Spleen (tissue), 7 donors: ENCODE data around the gene VWA2.

Source experiments
- POLR2A ChIP-seq, 3 donors: fragments of 450-650 bp; IDR thresholded peaks; one replicate each; pipeline ENCODE4 v1.5.1; 2017; ENCODE audit warnings: antibody characterized with exemption in 3 of 3, mild to moderate bottlenecking in 1 of 3
- POLR2AphosphoS5 ChIP-seq, 3 donors: sonication (generic); formaldehyde crosslinking; IDR thresholded peaks; one replicate each; pipeline ENCODE4 v1.5.1; 2017; ENCODE audit warnings: antibody characterized with exemption in 3 of 3
- TF ChIP-seq, protein P1 (sequence below), 11 experiments: fragments of 200-600 bp in 7 of 11; fragments of 450-650 bp in 4 of 11; sonication (generic) in 4 of 11; IDR thresholded peaks in 8 of 11; conservative IDR thresholded peaks in 3 of 11; 1 replicate in 7 of 11; 2 replicates in 4 of 11; pipeline versions ENCODE4 v1.4.0 to v1.8.0; 2016 to 2021; ENCODE audit warnings: antibody characterized with exemption in 11 of 11, inconsistent platforms in 4 of 11, mild to moderate bottlenecking in 1 of 11
- donor health status: DM: no; HTN: no; CAD: no; lungs with moderate emphysema.
- donor health status: DM: no; HTN: no; CAD: no.
- donor health status: DM: no; HTN: no; CAD: no.

DNA sequence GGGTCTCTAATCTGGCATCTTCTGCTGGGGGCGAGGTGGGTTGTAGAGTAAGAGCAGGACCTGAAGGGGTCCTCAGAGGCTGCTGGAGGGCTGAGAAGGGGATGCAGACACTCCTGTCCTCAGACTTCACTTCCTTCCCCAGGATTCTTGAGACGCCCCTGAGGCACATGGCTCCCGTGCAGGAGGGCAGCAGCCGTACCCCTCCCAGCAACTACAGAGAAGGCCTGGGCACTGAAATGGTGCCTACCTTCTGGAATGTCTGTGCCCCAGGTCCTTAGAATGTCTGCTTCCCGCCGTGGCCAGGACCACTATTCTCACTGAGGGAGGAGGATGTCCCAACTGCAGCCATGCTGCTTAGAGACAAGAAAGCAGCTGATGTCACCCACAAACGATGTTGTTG is 52.0 kb downstream of the VWA2 start:
- TF ChIP-seq, protein P1, sequence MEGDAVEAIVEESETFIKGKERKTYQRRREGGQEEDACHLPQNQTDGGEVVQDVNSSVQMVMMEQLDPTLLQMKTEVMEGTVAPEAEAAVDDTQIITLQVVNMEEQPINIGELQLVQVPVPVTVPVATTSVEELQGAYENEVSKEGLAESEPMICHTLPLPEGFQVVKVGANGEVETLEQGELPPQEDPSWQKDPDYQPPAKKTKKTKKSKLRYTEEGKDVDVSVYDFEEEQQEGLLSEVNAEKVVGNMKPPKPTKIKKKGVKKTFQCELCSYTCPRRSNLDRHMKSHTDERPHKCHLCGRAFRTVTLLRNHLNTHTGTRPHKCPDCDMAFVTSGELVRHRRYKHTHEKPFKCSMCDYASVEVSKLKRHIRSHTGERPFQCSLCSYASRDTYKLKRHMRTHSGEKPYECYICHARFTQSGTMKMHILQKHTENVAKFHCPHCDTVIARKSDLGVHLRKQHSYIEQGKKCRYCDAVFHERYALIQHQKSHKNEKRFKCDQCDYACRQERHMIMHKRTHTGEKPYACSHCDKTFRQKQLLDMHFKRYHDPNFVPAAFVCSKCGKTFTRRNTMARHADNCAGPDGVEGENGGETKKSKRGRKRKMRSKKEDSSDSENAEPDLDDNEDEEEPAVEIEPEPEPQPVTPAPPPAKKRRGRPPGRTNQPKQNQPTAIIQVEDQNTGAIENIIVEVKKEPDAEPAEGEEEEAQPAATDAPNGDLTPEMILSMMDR (IDR thresholded peaks at IDR 0.05 in 8 of 11, conservative IDR thresholded peaks at IDR 0.05 in 3 of 11) = no peak
- TF ChIP-seq POLR2A (IDR thresholded peaks at IDR 0.05) = no peak
- peak in 2 of 3 donors; percentile 13 to 34 for TF ChIP-seq POLR2AphosphoS5 (IDR thresholded peaks at IDR 0.05)
